22Rv1 (cell line): ENCODE data around the gene C3orf22.
A peak's percentile ranks its signal among the peaks of the same experiment; 100 is the strongest.

Experiments used
- H3K27ac ChIP-seq: fragments of 450-650 bp; 2 replicates; pipeline ENCODE4 v1.5.1; 2017
- CTCF ChIP-seq: fragments of 450-650 bp; IDR thresholded peaks from 2 replicates; pipeline ENCODE4 v1.5.1; 2017; ENCODE audit warnings: mild to moderate bottlenecking
- ZFX ChIP-seq: fragments of 450-650 bp; IDR thresholded peaks from 2 replicates; pipeline ENCODE4 v1.6.1; 2017; ENCODE audit warnings: antibody characterized with exemption, borderline replicate concordance

C3orf22 gene

GRCh38 chr3:126551839-126552687 lies 6.7 kb downstream of the C3orf22 start:
- TF ChIP-seq ZFX, result no peak
- no peak for TF ChIP-seq CTCF
- no peak overlapping the region for H3K27ac ChIP-seq

DNA sequence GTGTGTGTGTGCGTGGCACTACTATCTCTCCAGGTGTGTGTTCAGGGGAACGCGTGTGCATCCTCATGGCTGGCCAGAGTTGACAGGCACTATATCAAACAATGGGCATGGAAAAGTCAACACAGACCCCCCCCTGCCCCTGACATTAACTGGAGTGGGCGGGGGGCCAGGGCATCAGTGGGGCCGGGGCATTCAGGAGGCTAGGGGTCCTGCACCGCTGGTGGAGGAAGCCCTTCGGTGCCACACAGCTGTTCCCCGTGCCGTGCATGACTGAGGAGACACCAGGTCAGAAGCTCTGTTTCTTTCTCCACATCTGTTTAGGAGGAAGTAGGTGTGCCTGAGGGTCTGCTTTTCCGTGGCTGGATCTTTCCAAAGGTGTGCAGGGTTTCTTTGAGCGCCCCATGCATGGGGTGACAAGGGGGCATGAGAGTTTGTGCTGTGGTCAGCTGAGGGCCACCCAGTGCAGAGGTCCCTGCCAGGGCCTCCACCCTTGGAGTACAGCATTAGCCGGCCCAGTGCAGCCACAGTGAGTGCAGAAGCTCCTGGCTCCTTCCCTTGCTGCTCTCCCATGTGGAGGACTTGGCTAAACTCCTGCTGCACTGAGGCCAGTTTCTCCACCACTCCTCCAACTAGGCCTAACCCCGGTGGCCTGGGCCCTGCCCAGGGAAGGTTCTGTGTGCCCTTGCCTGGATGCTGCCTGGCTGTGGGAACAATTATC lies 7.5 kb downstream of the C3orf22 start:
- H3K27ac ChIP-seq, result no peak overlapping the region
- TF ChIP-seq ZFX, result no peak
- TF ChIP-seq CTCF, result no peak

DNA sequence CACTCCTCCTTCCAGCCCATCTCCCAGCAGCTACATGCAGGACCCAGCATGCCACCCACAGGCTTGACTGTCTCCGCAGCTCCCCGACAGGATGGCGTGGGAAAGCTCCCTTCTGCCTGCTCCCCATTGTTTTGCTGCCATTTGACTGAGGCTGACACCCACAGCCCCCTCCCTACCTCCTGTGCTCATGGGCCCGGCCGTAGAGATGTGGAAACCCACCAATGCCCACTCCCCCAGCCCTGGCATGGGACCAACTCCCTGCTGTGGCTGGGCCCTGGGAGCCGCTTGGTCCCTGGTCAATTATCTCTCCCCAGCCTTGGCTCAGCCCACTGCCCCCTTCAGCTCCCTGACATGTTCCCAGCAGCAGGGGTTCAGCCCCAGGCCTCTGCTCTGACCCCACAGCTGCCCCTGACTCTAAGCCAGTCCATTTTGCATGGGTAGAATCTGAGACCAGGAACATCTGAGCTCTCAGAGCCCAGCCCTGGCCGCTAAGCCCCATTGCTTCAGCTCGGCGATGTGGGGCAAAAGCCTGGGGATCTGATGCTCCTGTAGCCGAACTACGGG lies 8.2 kb downstream of the C3orf22 start:
- H3K27ac ChIP-seq, result no peak overlapping the region
- TF ChIP-seq CTCF (no peak), ZFX (no peak)

DNA sequence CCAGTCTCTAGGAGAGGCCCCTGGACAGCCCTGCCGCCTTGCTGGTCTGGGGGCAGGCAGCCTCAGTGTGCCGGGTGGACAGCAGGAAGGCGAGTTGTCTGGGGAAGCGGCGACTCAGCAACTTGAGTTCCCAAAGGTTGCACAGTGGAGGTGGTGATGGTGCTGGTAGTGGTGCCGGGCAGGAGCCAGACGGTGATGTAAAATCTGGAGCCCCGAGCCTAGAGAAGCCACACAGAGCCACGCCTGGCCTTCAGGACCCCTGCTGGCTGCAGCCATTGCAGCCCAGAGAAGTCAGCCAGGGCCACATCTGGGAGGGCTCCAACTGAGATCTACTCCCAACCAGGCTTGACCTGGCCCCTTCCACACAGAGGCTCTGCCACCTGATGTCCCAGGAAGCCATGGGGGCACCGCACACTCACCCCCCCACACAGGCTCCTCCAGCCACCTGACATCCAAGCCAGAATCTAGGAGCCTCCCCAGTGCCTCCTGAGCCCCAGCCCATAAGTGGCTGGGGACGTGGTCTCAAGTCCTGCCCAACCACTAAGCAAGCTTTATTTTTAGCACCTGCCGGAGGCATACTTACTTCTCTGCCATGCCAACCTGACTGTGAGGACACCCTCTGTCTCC lies 8.8 kb downstream of the C3orf22 start:
- H3K27ac ChIP-seq, result no peak overlapping the region
- no peak for TF ChIP-seq CTCF
- TF ChIP-seq ZFX, result no peak

DNA sequence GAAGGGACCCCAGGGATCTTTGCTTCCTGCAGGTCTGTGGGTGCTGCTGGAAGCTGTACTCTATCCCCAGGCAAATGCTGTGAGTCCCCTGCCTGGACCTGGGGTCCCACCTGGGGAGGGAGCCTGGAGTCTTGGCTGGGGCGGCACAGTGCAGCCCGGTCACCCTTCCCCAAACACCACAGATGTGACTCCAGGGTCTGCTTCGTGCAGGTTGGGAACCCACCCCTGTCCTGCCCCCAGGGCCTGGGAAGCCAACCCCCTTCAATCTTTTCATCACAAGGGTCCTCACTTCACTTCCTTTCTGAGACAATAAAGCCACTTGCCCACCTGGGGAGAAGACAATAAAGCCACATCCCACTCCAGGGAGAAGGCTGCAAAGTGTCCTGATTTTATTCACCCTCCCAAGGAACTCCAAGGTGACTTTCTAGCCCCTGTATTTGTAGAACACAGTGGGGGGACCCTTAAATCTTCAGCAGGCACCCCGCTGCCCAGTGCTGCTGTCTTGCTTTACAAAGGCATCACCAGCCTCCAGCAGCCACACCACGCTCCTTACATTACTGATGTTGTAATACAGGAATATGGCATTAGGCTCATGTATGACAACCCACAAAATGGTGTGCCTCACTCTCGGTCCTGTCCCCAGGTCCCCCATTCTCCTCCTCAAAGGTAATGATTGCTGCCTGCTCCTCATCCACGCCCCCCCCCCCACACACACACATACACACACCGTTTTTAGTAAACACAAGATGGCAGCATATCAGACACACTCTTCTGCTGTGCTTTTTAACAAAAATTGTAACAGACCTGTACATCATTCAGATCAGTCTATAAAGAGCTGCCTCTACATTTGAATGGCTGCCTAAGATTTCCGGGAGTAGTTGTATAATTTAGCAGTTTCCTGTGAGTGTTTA lies 9.9 kb downstream of the C3orf22 start:
- H3K27ac ChIP-seq, result no peak overlapping the region

More for the DNA sequence above, 9.9 kb downstream of the C3orf22 start:
- no peak for TF ChIP-seq ZFX
- peak; percentile 25; the same call in 1 of the 2 replicates for TF ChIP-seq CTCF
